H1 (cell line): ENCODE measurements around the gene WDFY4. TPM values are rescaled to one million over a fixed set of nuclear protein-coding genes. Genes with fewer than 3 reads are reported as not detected.

Experiments
- CTCF ChIA-PET: fragments of 300-600 bp; sonication (Branson Sonifier 250); formaldehyde crosslinking; loops from one replicate; lab custom pipeline; 2021; ENCODE audit not compliant: partially characterized antibody; lab: Charles Lee
- POLR2A ChIA-PET: fragments of 300-600 bp; sonication (Branson Sonifier 250); formaldehyde crosslinking; loops from one replicate; lab custom pipeline; 2021; ENCODE audit warnings: inconsistent platforms; ENCODE audit not compliant: partially characterized antibody; lab: Charles Lee
- DNase-seq, 2 experiments: peaks; one replicate each; pipeline versions ENCODE4 v3.0.0 to v3.0.0-alpha.2; 2010 to 2022; ENCODE audit warnings: low spot score in 2 of 2, low read depth in 1 of 2, mixed read lengths in 1 of 2
- FAIRE-seq: peaks from 2 replicates; lab custom pipeline; 2011; peaks lifted over from hg19 to GRCh38; lab: Jason Lieb, UNC
- H2AFZ ChIP-seq: 2 replicates; pipeline ENCODE4 v1.8.1; 2012; ENCODE audit warnings: low read length, inconsistent platforms
- H2AK5ac ChIP-seq: 2 replicates; pipeline ENCODE4 v1.6.1; 2013; ENCODE audit warnings: low read depth, low read length
- H2BK120ac ChIP-seq: replicated peaks from 2 replicates; pipeline ENCODE3; 2013; ENCODE audit warnings: low read depth, low read length, inconsistent platforms
- H2BK12ac ChIP-seq: 2 replicates; pipeline ENCODE4 v1.6.1; 2013; ENCODE audit warnings: low read depth, low read length
- H2BK15ac ChIP-seq: 2 replicates; pipeline ENCODE4 v1.6.1; 2013; ENCODE audit warnings: low read length
- H2BK20ac ChIP-seq: 2 replicates; pipeline ENCODE4 v1.6.1; 2013; ENCODE audit warnings: low read length
- H2BK5ac ChIP-seq: 2 replicates; pipeline ENCODE4 v1.6.1; 2013; ENCODE audit warnings: low read depth, low read length
- H3K14ac ChIP-seq: 2 replicates; pipeline ENCODE4 v1.6.1; 2013; ENCODE audit warnings: inconsistent platforms; ENCODE audit not compliant: insufficient read length
- H3K18ac ChIP-seq: 2 replicates; pipeline ENCODE4 v1.6.1; 2013; ENCODE audit warnings: low read length; ENCODE audit errors: extremely low read depth
- H3K23ac ChIP-seq: 2 replicates; pipeline ENCODE4 v1.6.1; 2013; ENCODE audit warnings: inconsistent platforms; ENCODE audit not compliant: insufficient read length
- H3K23me2 ChIP-seq: 2 replicates; pipeline ENCODE4 v1.6.1; 2013; ENCODE audit warnings: low read depth, low read length
- H3K27ac ChIP-seq: 2 replicates; pipeline ENCODE4 v1.6.1; 2011; ENCODE audit warnings: low read depth, low read length, inconsistent platforms
- H3K27me3 ChIP-seq, 4 experiments: replicated peaks in 1 of 4; 1 replicate in 1 of 4; 2 replicates in 3 of 4; pipeline versions ENCODE4 v1.6.1 to v1.8.1; 2011 to 2013; ENCODE audit warnings: low read length in 3 of 4, mild to moderate bottlenecking in 3 of 4, inconsistent platforms in 2 of 4, mixed read lengths in 2 of 4, moderate library complexity in 1 of 4; ENCODE audit not compliant: control insufficient read depth in 3 of 4, insufficient read depth in 3 of 4; ENCODE audit errors: extremely low read depth in 1 of 4
- H3K36me3 ChIP-seq, 4 experiments: 2 replicates each; pipeline versions ENCODE4 v1.6.1 to v1.8.1; 2011 to 2013; ENCODE audit warnings: mild to moderate bottlenecking in 4 of 4, low read length in 3 of 4, moderate library complexity in 2 of 4, control low read depth in 1 of 4, inconsistent platforms in 1 of 4; ENCODE audit not compliant: insufficient read depth in 4 of 4, control insufficient read depth in 2 of 4
- H3K4ac ChIP-seq: replicated peaks from 2 replicates; pipeline ENCODE3; 2013; ENCODE audit warnings: low read length, low read depth, mixed read lengths, inconsistent platforms; ENCODE audit not compliant: insufficient read length
- H3K4me1 ChIP-seq, 4 experiments: replicated peaks in 1 of 4; 1 replicate in 1 of 4; 2 replicates in 3 of 4; pipeline versions ENCODE4 v1.6.1 to v1.8.1; 2011 to 2013; ENCODE audit warnings: low read length in 3 of 4, inconsistent platforms in 2 of 4, mixed read lengths in 1 of 4; ENCODE audit not compliant: insufficient read depth in 4 of 4, control insufficient read depth in 3 of 4
- H3K4me2 ChIP-seq, 2 experiments: 2 replicates each; pipeline versions ENCODE4 v1.6.1 to v1.8.1; 2011 to 2013; ENCODE audit warnings: low read depth in 2 of 2, low read length in 2 of 2, control low read depth in 1 of 2, inconsistent platforms in 1 of 2, mild to moderate bottlenecking in 1 of 2; ENCODE audit not compliant: insufficient read depth in 1 of 2
- H3K4me3 ChIP-seq, 4 experiments: fragments of 200-600, 300-600 bp in 1 of 4; sonication (generic), shearing (Covaris generic), sonication (Bioruptor Twin) in 1 of 4; 2 replicates each; pipeline versions ENCODE4 v1.5.1 to v1.8.1; 2011 to 2016; ENCODE audit warnings: low read length in 4 of 4, low read depth in 3 of 4, control low read depth in 2 of 4, inconsistent platforms in 2 of 4, mild to moderate bottlenecking in 2 of 4, mixed read lengths in 1 of 4, moderate library complexity in 1 of 4; ENCODE audit not compliant: insufficient read depth in 2 of 4; ENCODE audit errors: extremely low read depth in 1 of 4
- H3K56ac ChIP-seq: replicated peaks from 2 replicates; pipeline ENCODE3; 2013; ENCODE audit warnings: low read depth, mild to moderate bottlenecking, mixed read lengths, low read length, inconsistent platforms; ENCODE audit not compliant: insufficient read length
- H3K79me1 ChIP-seq: 2 replicates; pipeline ENCODE4 v1.6.1; 2013; ENCODE audit warnings: low read depth, low read length, control low read depth
- H3K79me2 ChIP-seq, 2 experiments: 2 replicates each; pipeline versions ENCODE4 v1.6.1 to v1.8.1; 2012 to 2013; ENCODE audit warnings: low read length in 2 of 2, mild to moderate bottlenecking in 2 of 2, inconsistent platforms in 1 of 2; ENCODE audit not compliant: insufficient read depth in 2 of 2, control insufficient read depth in 1 of 2
- H3K9ac ChIP-seq, 4 experiments: replicated peaks in 1 of 4; 1 replicate in 1 of 4; 2 replicates in 3 of 4; pipeline versions ENCODE4 v1.6.1 to v1.8.1; 2011 to 2013; ENCODE audit warnings: low read depth in 3 of 4, low read length in 3 of 4, control low read depth in 2 of 4, mild to moderate bottlenecking in 2 of 4, moderate library complexity in 2 of 4, inconsistent platforms in 1 of 4; ENCODE audit errors: extremely low read depth in 1 of 4
- H3K9me3 ChIP-seq, 2 experiments: 2 replicates each; pipeline versions ENCODE4 v1.6.1 to v1.8.1; 2012 to 2013; ENCODE audit warnings: mild to moderate bottlenecking in 2 of 2, moderate library complexity in 2 of 2, control low read depth in 1 of 2, inconsistent platforms in 1 of 2, low read depth in 1 of 2, low read length in 1 of 2, mixed read lengths in 1 of 2; ENCODE audit not compliant: insufficient read depth in 2 of 2
- H4K20me1 ChIP-seq, 2 experiments: replicated peaks in 1 of 2; 2 replicates each; pipeline versions ENCODE3 to v1.8.1; 2011 to 2013; ENCODE audit warnings: inconsistent platforms in 2 of 2, low read length in 2 of 2, mild to moderate bottlenecking in 1 of 2; ENCODE audit not compliant: insufficient read depth in 2 of 2, control insufficient read depth in 1 of 2
- H4K5ac ChIP-seq: 2 replicates; pipeline ENCODE4 v1.6.1; 2013; ENCODE audit warnings: low read length, low read depth, mixed read lengths, inconsistent platforms; ENCODE audit not compliant: insufficient read length
- H4K8ac ChIP-seq: 2 replicates; pipeline ENCODE4 v1.8.0; 2013; ENCODE audit warnings: mild to moderate bottlenecking, moderate library complexity, low read length, inconsistent platforms; ENCODE audit not compliant: insufficient read depth; ENCODE audit errors: extremely low read depth
- H4K91ac ChIP-seq: replicated peaks from 2 replicates; pipeline ENCODE3; 2013; ENCODE audit warnings: low read length, mixed read lengths, inconsistent platforms; ENCODE audit not compliant: insufficient read length
- CHD1 ChIP-seq: IDR thresholded peaks from 2 replicates; pipeline ENCODE4 v1.6.1; 2012; ENCODE audit warnings: low read depth, low read length, improper control_type of control experiment
- MAFK ChIP-seq: IDR thresholded peaks from 2 replicates; pipeline ENCODE4 v1.6.1; 2012; ENCODE audit warnings: low read depth, mild to moderate bottlenecking, improper control_type of control experiment, low read length
- RFX5 ChIP-seq: IDR thresholded peaks from 2 replicates; pipeline ENCODE4 v1.6.1; 2011; ENCODE audit warnings: low read depth, low read length, improper control_type of control experiment, borderline replicate concordance
- SIRT6 ChIP-seq: IDR thresholded peaks from one replicate; pipeline ENCODE4 v1.7.1; 2012; ENCODE audit warnings: low read length, inconsistent platforms
- WGBS, 2 experiments: shearing (Covaris generic) in 1 of 2; methylation state at CpG; one replicate each; pipeline versions ENCODE4 v1.1.6 to v1.1.7; 2013 to 2015; ENCODE audit warnings: low lambda C conversion rate in 2 of 2, mixed read lengths in 2 of 2, inconsistent platforms in 1 of 2, low coverage in 1 of 2, missing lambda C conversion rate in 1 of 2; ENCODE audit not compliant: insufficient replicate concordance in 2 of 2, insufficient coverage in 1 of 2, insufficient read length in 1 of 2; ENCODE audit errors: extremely low coverage in 1 of 2, missing lambda C conversion rate in 1 of 2; 5-methylcytosine and 5-hydroxymethylcytosine counted together
- polyA plus RNA-seq, 7 experiments: library from polyadenylated mRNA; depleted of rRNA in 3 of 7; stranded (reverse) in 5 of 7; unstranded in 2 of 7; fragments of >200 nt in 5 of 7; fragments of 200-250 nt in 2 of 7; gene quantifications; 1 replicate in 5 of 7; 2 replicates in 1 of 7; 4 replicates in 1 of 7; pipeline versions ENCODE4 v1.2.1 to v1.2.3, GENCODE V29; 2011 to 2013; ENCODE audit warnings: missing spikeins in 2 of 7, mixed read lengths in 2 of 7
- total RNA-seq: library from RNA; stranded (reverse); fragmentation: NEBNext Ultra II Directional; extraction: Animal tissue kit (Norgen Biotek cat#: 25700); gene quantifications from 2 replicates; pipeline ENCODE4 v1.2.1, GENCODE V29; 2021

Gene WDFY4
- total and polyA plus RNA-seq, 2 of the 8 experiments (the other 6 are each of a cell fraction or from before 2014, with no cell fraction given), result not detected

DNA sequence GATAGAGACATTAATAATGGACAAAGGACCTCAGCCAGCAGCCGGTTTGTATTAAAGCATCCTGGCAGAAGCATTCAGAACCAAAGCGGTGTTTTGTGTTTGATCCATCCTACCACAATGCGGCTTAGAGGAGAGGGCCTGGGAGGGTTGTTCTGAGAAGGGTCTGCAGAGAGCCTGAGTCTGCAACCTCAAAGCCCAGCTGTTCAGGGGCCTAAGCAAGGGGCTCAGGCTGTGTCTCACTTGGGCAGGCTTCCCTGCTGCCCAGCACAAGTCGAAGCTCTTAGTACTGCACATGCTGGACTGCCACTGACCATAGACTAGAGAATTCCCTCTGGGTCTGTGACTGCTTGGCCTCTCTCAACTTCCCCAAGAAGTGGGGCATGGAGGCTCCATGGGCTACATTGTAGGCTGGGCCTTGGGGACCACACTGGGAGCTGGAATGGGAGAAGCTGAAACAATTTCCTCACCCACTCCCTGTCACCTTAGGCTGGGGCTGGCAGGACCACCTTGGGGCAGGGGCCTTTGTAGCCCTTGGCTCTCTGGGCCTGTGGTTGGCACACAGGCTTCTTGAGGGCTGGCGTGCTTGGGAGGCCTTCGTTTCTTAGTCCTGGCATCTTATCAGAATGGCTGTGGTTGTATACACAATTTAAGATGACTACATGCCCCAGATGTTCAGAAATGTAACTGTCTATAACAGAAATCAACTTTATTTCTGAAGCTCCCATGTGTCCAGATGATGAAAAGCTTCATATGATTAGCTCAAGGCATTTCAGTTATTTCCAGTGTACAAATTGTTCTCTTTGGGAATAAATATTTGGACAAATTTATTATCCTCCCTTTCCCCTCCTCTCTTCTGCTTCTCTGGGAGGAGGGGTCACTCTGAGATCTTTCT lies 210.5 kb downstream of the WDFY4 start:
- no peak for FAIRE-seq

More for the DNA sequence above, 210.5 kb downstream of the WDFY4 start:
- Histone ChIP-seq H3K9me3 (no peaks in the 10 kb centered on the region), H3K36me3 (no peaks in the 10 kb centered on the region), H3K9ac (no peak overlapping the region), H2BK120ac (no peak overlapping the region), H4K20me1 (no peaks in the 10 kb centered on the region), H2AK5ac (no peak overlapping the region), H3K27me3 (no peaks in the 10 kb centered on the region; a peak in 1 of 7 replicates), H2AFZ (no peak overlapping the region), H4K5ac (no peak overlapping the region), H3K18ac (no peak overlapping the region), H3K4me3 (no peak overlapping the region), H4K8ac (no peak overlapping the region), H2BK20ac (no peak overlapping the region), H3K4ac (no peak overlapping the region), H4K91ac (no peak overlapping the region), H3K79me2 (no peaks in the 10 kb centered on the region), H3K14ac (no peak overlapping the region), H3K79me1 (no peaks in the 10 kb centered on the region), H3K4me2 (no peak overlapping the region), H3K23me2 (no peaks in the 10 kb centered on the region), H3K23ac (no peak overlapping the region), H2BK12ac (no peak overlapping the region), H2BK5ac (no peak overlapping the region), H3K56ac (no peak overlapping the region), H3K27ac (no peak overlapping the region), H3K4me1 (no peaks in the 10 kb centered on the region), H2BK15ac (no peak overlapping the region)
- DNase-seq, result no peak
- ChIA-PET POLR2A (no interaction called here), CTCF (interaction anchor here (1.0 to 2.0 kb wide), 4 partner anchors 10 to 280 kb away, joined by 3 to 6 read pairs (median 3); no protein-coding TSS in a partner anchor)
- 90% methylated on average over 6 of the region's 6 CpGs; no CpG with 5 or more reads in 1 of the 2 experiments for WGBS, 2 experiments
- no peak for TF ChIP-seq RFX5
- TF ChIP-seq MAFK, result no peak
- TF ChIP-seq SIRT6, result no peak
- no peak for TF ChIP-seq CHD1
